ENCODE measurements around the gene ITPR1. TPM values are rescaled to one million over a fixed set of nuclear protein-coding genes. Genes with fewer than 3 reads are reported as not detected.

ITPR1 gene
- total RNA-seq, 1 donor from 2014 or later, result 45.9 TPM

DNA sequence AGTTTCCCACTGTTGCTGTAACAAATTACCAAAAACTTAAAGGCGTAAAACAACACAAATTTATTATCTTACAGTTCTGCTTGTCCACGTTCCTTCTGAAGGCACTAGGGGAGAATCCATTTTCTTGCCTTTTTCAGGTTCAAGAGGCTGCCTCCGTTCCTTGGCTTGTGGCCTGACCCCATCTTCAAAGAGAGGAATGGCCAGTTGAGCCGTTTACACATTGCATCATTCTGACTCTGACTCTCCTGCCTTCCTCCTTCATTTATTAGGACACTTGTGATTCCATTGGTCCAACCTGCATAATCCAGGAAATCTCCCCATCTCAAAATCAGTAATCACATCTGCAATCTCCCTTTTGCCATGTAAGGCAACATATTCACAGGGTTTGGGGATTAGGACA lies 363.4 kb downstream of the ITPR1 start:
- no peak overlapping the region for H3K4me3 Mint-ChIP-seq
- H3K4me1 Mint-ChIP-seq (ENCODE audit: unreplicated experiment), result peaks cover 9% of the 10 kb centered on the region
- no peak overlapping the region for H3K27ac Mint-ChIP-seq
- H3K36me3 Mint-ChIP-seq, result no peaks in the 10 kb centered on the region
- no peak for DNase-seq (ENCODE audit: extremely low spot score, unreplicated experiment)
- TF ChIP-seq CTCF (conservative IDR thresholded peaks at IDR 0.05), result no peak
- H3K9me3 Mint-ChIP-seq, result peaks cover 8% of the 10 kb centered on the region
- no peaks in the 10 kb centered on the region for H3K27me3 Mint-ChIP-seq

DNA sequence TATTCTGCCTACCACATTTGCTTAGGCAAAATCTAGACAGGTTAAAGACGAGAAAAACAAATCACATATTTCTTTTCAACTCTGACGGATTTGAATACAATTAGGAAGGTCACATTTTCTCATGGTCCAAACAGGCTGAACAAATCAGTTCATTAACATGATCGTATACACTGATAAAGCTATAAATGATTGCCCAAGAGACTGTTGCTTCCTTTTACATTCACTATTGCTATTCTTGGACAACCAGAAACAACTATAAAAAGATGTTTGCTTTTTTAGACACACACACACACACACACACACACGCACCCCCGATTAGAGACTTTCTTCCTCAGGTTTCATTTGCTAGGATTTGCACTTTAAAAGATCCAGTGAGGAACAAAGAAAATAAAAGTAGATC lies 363.8 kb downstream of the ITPR1 start:
- no peaks in the 10 kb centered on the region for H3K36me3 Mint-ChIP-seq
- H3K27ac Mint-ChIP-seq, result no peak overlapping the region
- peaks cover 9% of the 10 kb centered on the region for H3K4me1 Mint-ChIP-seq (ENCODE audit: unreplicated experiment)
- peaks cover 8% of the 10 kb centered on the region for H3K9me3 Mint-ChIP-seq
- H3K4me3 Mint-ChIP-seq, result no peak overlapping the region
- TF ChIP-seq CTCF (conservative IDR thresholded peaks at IDR 0.05), result no peak
- H3K27me3 Mint-ChIP-seq, result no peaks in the 10 kb centered on the region
- DNase-seq (ENCODE audit: extremely low spot score, unreplicated experiment), result no peak

GRCh38 chr3:4859788-4860187 lies 366.6 kb downstream of the ITPR1 start:
- Mint-ChIP-seq H3K36me3 (no peaks in the 10 kb centered on the region), H3K9me3 (peaks cover 4% of the 10 kb centered on the region), H3K27me3 (no peaks in the 10 kb centered on the region), H3K27ac (no peak overlapping the region), H3K4me3 (no peak overlapping the region), H3K4me1 (ENCODE audit: unreplicated experiment) (no peaks in the 10 kb centered on the region)
- no peak for DNase-seq (ENCODE audit: extremely low spot score, unreplicated experiment)
- TF ChIP-seq CTCF (conservative IDR thresholded peaks at IDR 0.05), result no peak

GRCh38 chr3:4862973-4863372 lies 369.8 kb downstream of the ITPR1 start:
- no peak overlapping the region for H3K27ac Mint-ChIP-seq
- peaks cover 4% of the 10 kb centered on the region for H3K9me3 Mint-ChIP-seq
- H3K4me3 Mint-ChIP-seq, result no peak overlapping the region
- no peaks in the 10 kb centered on the region for H3K36me3 Mint-ChIP-seq
- H3K4me1 Mint-ChIP-seq (ENCODE audit: unreplicated experiment), result peaks cover 13% of the 10 kb centered on the region
- no peak for DNase-seq (ENCODE audit: extremely low spot score, unreplicated experiment)
- no peaks in the 10 kb centered on the region for H3K27me3 Mint-ChIP-seq
- no peak for TF ChIP-seq CTCF (conservative IDR thresholded peaks at IDR 0.05)

- H3K9me3 Mint-ChIP-seq, result peaks cover 4% of the 10 kb centered on the region
- TF ChIP-seq CTCF (conservative IDR thresholded peaks at IDR 0.05), result no peak
- no peak overlapping the region for H3K27ac Mint-ChIP-seq
- H3K27me3 Mint-ChIP-seq, result no peaks in the 10 kb centered on the region
- DNase-seq (ENCODE audit: extremely low spot score, unreplicated experiment), result no peak
- peaks cover 18% of the 10 kb centered on the region for H3K4me1 Mint-ChIP-seq (ENCODE audit: unreplicated experiment)
- H3K36me3 Mint-ChIP-seq, result no peaks in the 10 kb centered on the region
- no peak overlapping the region for H3K4me3 Mint-ChIP-seq
Measured at GRCh38 chr3:4864503-4864902, 371.4 kb downstream of the ITPR1 start.

DNA sequence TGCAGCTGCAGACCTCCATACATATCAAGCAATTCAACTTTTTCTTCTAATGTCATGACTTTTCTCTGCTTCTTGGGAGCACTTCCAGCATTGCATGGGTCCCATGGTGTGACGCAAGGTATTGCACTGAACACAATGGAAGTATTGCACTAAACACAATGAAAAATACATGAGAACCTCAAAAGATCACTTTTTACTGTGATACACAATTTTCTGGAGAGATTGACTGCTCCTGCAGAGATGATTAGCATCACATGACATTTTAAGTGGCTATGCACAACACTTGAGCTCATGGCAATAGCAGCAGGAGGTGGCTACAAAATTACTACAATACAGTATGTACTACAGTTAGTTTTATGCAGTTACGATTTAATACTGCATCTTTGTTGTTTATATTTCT lies 372.6 kb downstream of the ITPR1 start:
- Mint-ChIP-seq H3K4me3 (no peak overlapping the region), H3K36me3 (no peaks in the 10 kb centered on the region), H3K9me3 (peaks cover 4% of the 10 kb centered on the region), H3K27ac (no peak overlapping the region), H3K4me1 (ENCODE audit: unreplicated experiment) (peaks cover 18% of the 10 kb centered on the region), H3K27me3 (no peaks in the 10 kb centered on the region)
- no peak for TF ChIP-seq CTCF (conservative IDR thresholded peaks at IDR 0.05)
- no peak for DNase-seq (ENCODE audit: extremely low spot score, unreplicated experiment)

All from type B pancreatic cell (in vitro differentiated cells).